ENCODE data around the gene TMEM45B. TPM values are rescaled to one million over a fixed set of nuclear protein-coding genes. Genes with fewer than 3 reads are reported as not detected.
"Not testable (repeated sequence)": the region's sequence is repeated elsewhere in the genome, so short reads cannot be mapped to it uniquely, and the experiment has no call there.

The TMEM45B gene
- total RNA-seq, 1 donor from 2014 or later, result not detected

DNA sequence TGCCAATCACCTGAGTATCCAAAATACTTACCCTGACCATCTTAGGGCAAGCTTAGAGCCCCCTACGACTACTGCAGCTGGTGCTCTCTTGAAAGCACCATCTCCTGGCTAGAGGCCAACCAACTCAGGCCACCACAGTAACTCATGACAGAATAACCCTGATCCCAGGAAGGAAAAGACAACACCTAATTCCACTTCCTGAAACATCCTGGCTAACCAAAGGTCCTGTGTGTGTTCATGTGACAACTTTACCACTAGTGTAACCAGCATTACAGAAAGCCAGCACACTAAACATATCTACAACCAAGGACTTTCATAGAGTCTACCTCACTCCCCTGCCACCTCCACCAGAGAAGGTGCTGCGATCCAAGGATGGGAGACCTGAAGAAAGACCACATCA is 17.4 kb upstream of the TMEM45B start:
- H3K4me1 ChIP-seq, result no peaks in the 10 kb centered on the region
- no peaks in the 10 kb centered on the region for H3K9me3 ChIP-seq
- no peak for DNase-seq (ENCODE audit: low spot score in 2 of 2)
- TF ChIP-seq, protein P1, sequence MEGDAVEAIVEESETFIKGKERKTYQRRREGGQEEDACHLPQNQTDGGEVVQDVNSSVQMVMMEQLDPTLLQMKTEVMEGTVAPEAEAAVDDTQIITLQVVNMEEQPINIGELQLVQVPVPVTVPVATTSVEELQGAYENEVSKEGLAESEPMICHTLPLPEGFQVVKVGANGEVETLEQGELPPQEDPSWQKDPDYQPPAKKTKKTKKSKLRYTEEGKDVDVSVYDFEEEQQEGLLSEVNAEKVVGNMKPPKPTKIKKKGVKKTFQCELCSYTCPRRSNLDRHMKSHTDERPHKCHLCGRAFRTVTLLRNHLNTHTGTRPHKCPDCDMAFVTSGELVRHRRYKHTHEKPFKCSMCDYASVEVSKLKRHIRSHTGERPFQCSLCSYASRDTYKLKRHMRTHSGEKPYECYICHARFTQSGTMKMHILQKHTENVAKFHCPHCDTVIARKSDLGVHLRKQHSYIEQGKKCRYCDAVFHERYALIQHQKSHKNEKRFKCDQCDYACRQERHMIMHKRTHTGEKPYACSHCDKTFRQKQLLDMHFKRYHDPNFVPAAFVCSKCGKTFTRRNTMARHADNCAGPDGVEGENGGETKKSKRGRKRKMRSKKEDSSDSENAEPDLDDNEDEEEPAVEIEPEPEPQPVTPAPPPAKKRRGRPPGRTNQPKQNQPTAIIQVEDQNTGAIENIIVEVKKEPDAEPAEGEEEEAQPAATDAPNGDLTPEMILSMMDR (IDR thresholded peaks at IDR 0.05), result no peak
- H3K36me3 ChIP-seq, result no peaks in the 10 kb centered on the region
- no peak overlapping the region for H3K27ac ChIP-seq
- intact Hi-C loops (cut with DNase I), result no loop called here
- no peaks in the 10 kb centered on the region for H3K27me3 ChIP-seq
- no peak overlapping the region for H3K4me3 ChIP-seq

GRCh38 chr11:129800162-129800561 is 15.5 kb upstream of the TMEM45B start:
- H3K27ac ChIP-seq; H3K27me3 ChIP-seq; H3K36me3 ChIP-seq; H3K9me3 ChIP-seq; DNase-seq (ENCODE audit: low spot score in 2 of 2); intact Hi-C loops (cut with DNase I); H3K4me1 ChIP-seq; H3K4me3 ChIP-seq: not testable (repeated sequence)

DNA sequence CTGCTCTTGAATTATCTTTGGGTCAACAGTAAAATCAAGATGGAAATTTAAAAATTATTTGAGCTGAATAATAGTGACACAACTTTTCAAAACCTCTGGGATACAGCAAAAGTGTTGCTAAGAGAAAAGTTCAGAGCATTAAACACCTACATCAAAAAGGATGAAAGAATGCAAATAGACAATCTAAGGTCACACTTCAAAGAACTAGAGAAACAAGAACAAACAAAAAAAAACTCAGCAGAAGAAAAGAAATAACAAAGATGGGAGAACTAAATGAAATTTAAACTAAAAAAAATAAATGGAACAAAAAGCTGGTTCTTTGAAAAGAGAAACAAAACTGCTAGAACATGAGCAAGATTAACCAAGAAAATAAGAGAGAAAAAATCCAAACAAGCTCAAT is 15.0 kb upstream of the TMEM45B start:
- Histone ChIP-seq H3K9me3 (no peaks in the 10 kb centered on the region), H3K4me1 (no peaks in the 10 kb centered on the region), H3K27me3 (no peaks in the 10 kb centered on the region), H3K36me3 (no peaks in the 10 kb centered on the region), H3K4me3 (no peak overlapping the region), H3K27ac (no peak overlapping the region)
- no peak for DNase-seq (ENCODE audit: low spot score in 2 of 2)
- intact Hi-C loops (cut with DNase I), result no loop called here
- TF ChIP-seq, protein P1 (IDR thresholded peaks at IDR 0.05), result no peak

DNA sequence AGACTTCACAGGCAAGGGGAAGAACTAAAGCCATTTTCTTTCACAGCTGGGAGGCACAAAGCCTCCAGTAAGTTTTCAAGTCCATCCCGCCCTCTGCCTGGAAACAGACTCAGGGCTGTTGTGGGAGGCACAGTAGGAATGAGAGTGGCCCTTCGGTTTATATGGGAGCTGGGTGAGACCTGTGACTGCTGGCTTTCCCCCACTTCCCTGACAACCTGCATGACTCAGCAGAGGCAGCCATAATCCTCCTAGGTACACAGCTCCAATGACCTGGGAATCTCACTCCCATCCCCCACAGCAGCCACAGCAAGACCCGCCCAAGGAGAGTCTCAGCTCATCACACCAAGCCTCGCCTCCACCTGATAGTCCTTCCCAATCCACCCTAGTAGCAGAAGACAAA is 12.1 kb upstream of the TMEM45B start:
- no peak for DNase-seq (ENCODE audit: low spot score in 2 of 2)
- no peaks in the 10 kb centered on the region for H3K27me3 ChIP-seq
- no peak overlapping the region for H3K4me3 ChIP-seq
- TF ChIP-seq, protein P1 (IDR thresholded peaks at IDR 0.05), result no peak
- H3K9me3 ChIP-seq, result no peaks in the 10 kb centered on the region
- no peak overlapping the region for H3K27ac ChIP-seq
- intact Hi-C loops (cut with DNase I), result no loop called here
- H3K36me3 ChIP-seq, result no peaks in the 10 kb centered on the region
- H3K4me1 ChIP-seq, result no peaks in the 10 kb centered on the region

DNA sequence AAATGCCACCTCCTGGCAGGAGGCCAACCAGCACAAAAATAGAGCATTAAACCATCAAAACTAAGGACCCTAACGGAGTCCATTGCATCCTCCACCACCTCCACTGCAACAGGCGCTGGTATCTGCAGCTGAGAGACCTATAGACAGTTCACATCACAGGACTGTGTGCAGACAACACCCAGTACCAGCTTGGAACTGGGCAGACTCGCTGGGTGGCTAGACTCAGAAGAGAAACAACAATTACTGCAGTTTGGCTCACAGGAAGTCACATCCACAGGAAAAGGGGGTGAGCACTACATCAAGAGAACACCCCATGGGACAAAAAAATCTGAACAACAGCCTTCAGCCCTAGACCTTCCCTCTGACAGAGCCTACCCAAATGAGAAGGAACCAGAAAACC is 11.6 kb upstream of the TMEM45B start:
- no peak overlapping the region for H3K4me3 ChIP-seq
- no peak for DNase-seq (ENCODE audit: low spot score in 2 of 2)
- intact Hi-C loops (cut with DNase I), result no loop called here
- TF ChIP-seq, protein P1 (IDR thresholded peaks at IDR 0.05), result no peak
- no peaks in the 10 kb centered on the region for H3K9me3 ChIP-seq
- H3K27me3 ChIP-seq, result no peaks in the 10 kb centered on the region
- no peak overlapping the region for H3K27ac ChIP-seq
- H3K4me1 ChIP-seq, result no peaks in the 10 kb centered on the region
- no peaks in the 10 kb centered on the region for H3K36me3 ChIP-seq

DNA sequence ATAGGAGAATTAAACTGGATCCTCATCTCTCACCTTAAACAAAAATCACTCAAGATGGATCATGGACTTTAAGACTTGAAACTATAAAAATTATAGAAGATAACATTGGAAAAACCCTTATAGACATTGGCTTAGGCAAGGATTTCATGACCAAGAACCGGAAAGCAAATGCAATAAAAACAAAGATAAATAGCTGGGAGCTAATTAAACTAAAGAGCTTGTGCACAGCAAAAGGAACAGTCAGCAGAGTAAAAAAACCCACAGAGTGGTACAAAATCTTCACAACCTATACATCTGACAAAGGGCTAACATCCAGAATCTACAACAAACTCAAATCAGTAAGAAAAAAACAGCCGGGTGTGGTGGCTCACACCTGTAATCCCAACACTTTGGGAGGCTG is 7.4 kb upstream of the TMEM45B start:
- H3K9me3 ChIP-seq; H3K27ac ChIP-seq; H3K4me1 ChIP-seq; intact Hi-C loops (cut with DNase I); H3K27me3 ChIP-seq; H3K4me3 ChIP-seq; DNase-seq (ENCODE audit: low spot score in 2 of 2); H3K36me3 ChIP-seq: not testable (repeated sequence)

DNA sequence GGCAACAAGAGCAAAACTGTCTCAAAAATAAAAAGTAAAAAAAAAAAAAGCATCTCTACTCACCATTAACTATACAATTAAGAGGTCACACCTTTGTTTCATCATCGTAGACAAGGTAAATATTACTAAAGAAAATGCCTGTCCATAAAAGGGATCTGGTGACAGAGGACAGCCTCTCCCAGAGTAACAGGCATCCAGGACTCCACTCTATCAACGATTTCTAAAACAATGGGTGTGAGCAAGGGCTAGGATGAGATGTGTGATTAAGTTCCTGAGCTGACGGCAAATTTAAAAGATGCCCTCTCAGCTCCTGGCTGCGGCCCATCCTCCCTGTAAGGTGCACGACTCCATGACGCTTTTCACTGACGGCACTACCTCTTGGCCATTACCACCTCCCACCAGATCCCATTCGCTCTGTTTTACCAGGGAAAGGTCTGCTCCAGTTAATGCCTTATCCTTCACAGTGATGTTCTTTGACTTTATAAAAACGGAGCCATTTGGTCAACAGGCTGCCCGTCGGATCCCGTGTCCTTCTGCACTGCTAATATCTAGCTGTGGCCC is 2.3 kb upstream of the TMEM45B start:
- H3K27ac ChIP-seq, result no peak overlapping the region
- TF ChIP-seq, protein P1 (IDR thresholded peaks at IDR 0.05), result no peak
- no peaks in the 10 kb centered on the region for H3K36me3 ChIP-seq
- no peaks in the 10 kb centered on the region for H3K27me3 ChIP-seq
- H3K4me3 ChIP-seq, result no peak overlapping the region
- H3K9me3 ChIP-seq, result no peaks in the 10 kb centered on the region
- no peaks in the 10 kb centered on the region for H3K4me1 ChIP-seq
- DNase-seq (ENCODE audit: low spot score in 2 of 2), result no peak
- intact Hi-C loops (cut with DNase I), result no loop called here
